Mesendoderm (in vitro differentiated cells): ENCODE measurements around the gene HLCS. TPM values are rescaled to one million over a fixed set of nuclear protein-coding genes. Genes with fewer than 3 reads are reported as not detected.

Experiments used
- DNase-seq: peaks from one replicate; pipeline ENCODE4 v3.0.0; 2013
- H2AK5ac ChIP-seq: 2 replicates; pipeline ENCODE4 v1.6.1; 2013; ENCODE audit warnings: low read length, inconsistent platforms
- H2BK120ac ChIP-seq: 2 replicates; pipeline ENCODE4 v1.6.1; 2013; ENCODE audit warnings: low read depth, mild to moderate bottlenecking, low read length, moderate library complexity, mixed read lengths
- H2BK15ac ChIP-seq: replicated peaks from 2 replicates; pipeline ENCODE4 v1.6.1; 2013; ENCODE audit warnings: low read depth, mild to moderate bottlenecking, moderate library complexity
- H2BK5ac ChIP-seq: 2 replicates; pipeline ENCODE4 v1.6.1; 2013; ENCODE audit warnings: low read length, inconsistent platforms
- H3K18ac ChIP-seq: 2 replicates; pipeline ENCODE4 v1.6.1; 2013; ENCODE audit warnings: mild to moderate bottlenecking, low read length, mixed read lengths
- H3K23ac ChIP-seq: one replicate; pipeline ENCODE4 v1.6.1; 2013; ENCODE audit warnings: low read length
- H3K27ac ChIP-seq: 2 replicates; pipeline ENCODE4 v1.5.1; 2013; ENCODE audit warnings: low read depth, mild to moderate bottlenecking, inconsistent platforms, low read length, moderate library complexity
- H3K27me3 ChIP-seq: 2 replicates; pipeline ENCODE4 v1.6.1; 2013; ENCODE audit warnings: low read length, control low read depth, mild to moderate bottlenecking, inconsistent platforms; ENCODE audit not compliant: insufficient read depth, poor library complexity
- H3K36me3 ChIP-seq: 2 replicates; pipeline ENCODE4 v1.6.1; 2013; ENCODE audit warnings: low read length, inconsistent platforms; ENCODE audit not compliant: control insufficient read depth, insufficient read depth
- H3K4ac ChIP-seq: one replicate; pipeline ENCODE4 v1.6.1; 2013; ENCODE audit warnings: low read depth, mild to moderate bottlenecking, low read length, moderate library complexity
- H3K4me1 ChIP-seq: 2 replicates; pipeline ENCODE4 v1.6.1; 2013; ENCODE audit warnings: low read depth, low read length, inconsistent platforms; ENCODE audit not compliant: control insufficient read depth
- H3K4me2 ChIP-seq: 2 replicates; pipeline ENCODE4 v1.6.1; 2013; ENCODE audit warnings: low read length
- H3K4me3 ChIP-seq: 2 replicates; pipeline ENCODE4 v1.5.1; 2013; ENCODE audit warnings: mild to moderate bottlenecking, low read length
- H3K56ac ChIP-seq: one replicate; pipeline ENCODE4 v1.6.1; 2013; ENCODE audit warnings: low read length
- H3K79me1 ChIP-seq: 2 replicates; pipeline ENCODE4 v1.6.1; 2013; ENCODE audit warnings: low read length, inconsistent platforms
- H3K79me2 ChIP-seq: 2 replicates; pipeline ENCODE4 v1.6.1; 2013; ENCODE audit warnings: mild to moderate bottlenecking, low read length; ENCODE audit not compliant: control insufficient read depth, insufficient read depth
- H3K9ac ChIP-seq: 2 replicates; pipeline ENCODE4 v1.6.1; 2013; ENCODE audit warnings: low read length, inconsistent platforms
- H4K5ac ChIP-seq: one replicate; pipeline ENCODE4 v1.6.1; 2013; ENCODE audit warnings: low read length
- H4K8ac ChIP-seq: one replicate; pipeline ENCODE4 v1.6.1; 2013; ENCODE audit warnings: low read depth, mild to moderate bottlenecking, control low read depth, low read length, moderate library complexity
- WGBS: extraction: QIAGEN DNeasy Blood & Tissue Kit; methylation state at CpG from one replicate; pipeline ENCODE4 v1.1.7; 2013; ENCODE audit warnings: low lambda C conversion rate, missing lambda C conversion rate; ENCODE audit not compliant: insufficient coverage; ENCODE audit errors: extremely low coverage; 5-methylcytosine and 5-hydroxymethylcytosine counted together
- polyA plus RNA-seq, 2 experiments: library from polyadenylated mRNA; stranded (reverse); fragments of 200-250 nt; gene quantifications; one replicate each; pipeline ENCODE4 v1.2.3, GENCODE V29; 2013

HLCS gene
- 4.7 TPM for polyA plus RNA-seq (2013, experiment 1 of 2)
- 5.2 TPM for polyA plus RNA-seq (2013, experiment 2 of 2)

GRCh38 chr21:36966066-36966820, at the start of gene HLCS:
HLCS (minus strand) TSS chr21:36966669; CDS start chr21:36966638, 31 bp downstream.
- peak within 1 kb of the TSS; percentile 76 for H3K9ac ChIP-seq
- peak within 1 kb of the TSS; percentile 99 for H3K4ac ChIP-seq
- no peaks in the 10 kb centered on the region for H3K27me3 ChIP-seq
- H3K36me3 ChIP-seq: no peaks in the 10 kb centered on the region
- H3K56ac ChIP-seq: peak within 1 kb of the TSS; percentile 94
- peak within 1 kb of the TSS; percentile 95 for H4K5ac ChIP-seq
- H3K79me2 ChIP-seq: no peaks in the 10 kb centered on the region
- peak within 1 kb of the TSS; percentile 93 for H3K27ac ChIP-seq
- peak; percentile 83 for DNase-seq
- H2BK5ac ChIP-seq: no peak within 1 kb of the TSS
- H2BK120ac ChIP-seq: peak within 1 kb of the TSS; percentile 65
- H2AK5ac ChIP-seq: no peak within 1 kb of the TSS
- H3K4me1 ChIP-seq: peaks cover 7% of the 10 kb centered on the region
- peak within 1 kb of the TSS; percentile 57 for H3K4me2 ChIP-seq
- no peaks in the 10 kb centered on the region for H3K79me1 ChIP-seq
- peak within 1 kb of the TSS; percentile 48 for H3K4me3 ChIP-seq
- no peak within 1 kb of the TSS for H3K23ac ChIP-seq
- WGBS: no CpG with 5 or more reads among the region's 101 CpGs
- H2BK15ac ChIP-seq: no peak within 1 kb of the TSS
- H4K8ac ChIP-seq: peak within 1 kb of the TSS; percentile 98
- H3K18ac ChIP-seq: peak within 1 kb of the TSS; percentile 45

DNA sequence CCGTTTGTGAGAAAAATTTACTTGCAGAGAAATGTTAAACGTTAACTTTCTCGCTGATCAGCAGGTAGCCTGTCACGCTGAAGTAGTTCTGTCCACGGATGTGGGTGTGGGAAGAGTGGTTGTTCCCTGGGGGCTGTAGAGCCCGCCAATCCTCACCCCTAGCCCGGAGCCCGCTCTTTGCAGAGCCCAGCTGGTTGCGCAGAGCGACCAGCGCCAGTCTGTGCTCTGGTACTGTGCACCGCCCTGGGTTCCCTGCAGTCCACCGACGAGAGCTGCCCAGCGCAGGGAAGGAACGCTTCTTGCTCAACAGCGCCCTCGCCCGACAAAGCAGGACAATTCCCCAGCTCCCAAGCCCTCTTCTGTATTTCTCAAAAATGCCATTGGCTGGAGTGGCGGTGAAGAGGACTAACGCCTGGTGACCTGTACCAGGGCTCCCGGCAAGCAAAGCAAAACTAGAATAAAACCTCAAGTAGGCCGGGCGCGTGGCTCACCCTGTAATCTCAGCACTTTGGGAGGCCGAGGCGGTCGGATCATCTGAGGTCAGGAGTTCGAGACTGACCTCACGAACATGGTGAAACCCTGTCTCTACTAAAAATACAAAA, 43.4 kb upstream of the HLCS start:
- Histone ChIP-seq H3K4ac (no peak overlapping the region), H3K9ac (peak overlapping the region; percentile 14), H3K23ac (no peak overlapping the region), H3K56ac (peak overlapping the region; percentile 62), H3K4me1 (no peaks in the 10 kb centered on the region), H2BK15ac (no peak overlapping the region), H3K79me2 (no peaks in the 10 kb centered on the region), H2BK120ac (no peak overlapping the region), H2AK5ac (no peak overlapping the region), H3K18ac (no peak overlapping the region), H3K4me3 (no peak overlapping the region), H4K5ac (no peak overlapping the region), H3K4me2 (peak overlapping the region; percentile 28), H3K79me1 (no peaks in the 10 kb centered on the region), H3K27me3 (peaks cover 5% of the 10 kb centered on the region), H3K36me3 (no peaks in the 10 kb centered on the region), H2BK5ac (no peak overlapping the region), H3K27ac (no peak overlapping the region), H4K8ac (no peak overlapping the region)
- no CpG with 5 or more reads among the region's 30 CpGs for WGBS
- DNase-seq: peak; percentile 93

GRCh38 chr21:37008724-37009123, 42.3 kb upstream of the HLCS start:
- no peak overlapping the region for H3K4me3 ChIP-seq
- no peak overlapping the region for H4K5ac ChIP-seq
- no peak overlapping the region for H4K8ac ChIP-seq
- H2BK5ac ChIP-seq: no peak overlapping the region
- H2BK15ac ChIP-seq: no peak overlapping the region
- H3K79me2 ChIP-seq: no peaks in the 10 kb centered on the region
- H3K4ac ChIP-seq: no peak overlapping the region
- H3K4me2 ChIP-seq: no peak overlapping the region
- H3K18ac ChIP-seq: no peak overlapping the region
- H3K56ac ChIP-seq: no peak overlapping the region
- no peak overlapping the region for H2AK5ac ChIP-seq
- H3K27ac ChIP-seq: no peak overlapping the region
- H3K36me3 ChIP-seq: no peaks in the 10 kb centered on the region
- no peaks in the 10 kb centered on the region for H3K79me1 ChIP-seq
- H3K4me1 ChIP-seq: no peaks in the 10 kb centered on the region
- no CpG with 5 or more reads among the region's 12 CpGs for WGBS
- no peak overlapping the region for H3K23ac ChIP-seq
- no peak overlapping the region for H3K9ac ChIP-seq
- no peak for DNase-seq
- H3K27me3 ChIP-seq: peaks cover 5% of the 10 kb centered on the region
- no peak overlapping the region for H2BK120ac ChIP-seq

DNA sequence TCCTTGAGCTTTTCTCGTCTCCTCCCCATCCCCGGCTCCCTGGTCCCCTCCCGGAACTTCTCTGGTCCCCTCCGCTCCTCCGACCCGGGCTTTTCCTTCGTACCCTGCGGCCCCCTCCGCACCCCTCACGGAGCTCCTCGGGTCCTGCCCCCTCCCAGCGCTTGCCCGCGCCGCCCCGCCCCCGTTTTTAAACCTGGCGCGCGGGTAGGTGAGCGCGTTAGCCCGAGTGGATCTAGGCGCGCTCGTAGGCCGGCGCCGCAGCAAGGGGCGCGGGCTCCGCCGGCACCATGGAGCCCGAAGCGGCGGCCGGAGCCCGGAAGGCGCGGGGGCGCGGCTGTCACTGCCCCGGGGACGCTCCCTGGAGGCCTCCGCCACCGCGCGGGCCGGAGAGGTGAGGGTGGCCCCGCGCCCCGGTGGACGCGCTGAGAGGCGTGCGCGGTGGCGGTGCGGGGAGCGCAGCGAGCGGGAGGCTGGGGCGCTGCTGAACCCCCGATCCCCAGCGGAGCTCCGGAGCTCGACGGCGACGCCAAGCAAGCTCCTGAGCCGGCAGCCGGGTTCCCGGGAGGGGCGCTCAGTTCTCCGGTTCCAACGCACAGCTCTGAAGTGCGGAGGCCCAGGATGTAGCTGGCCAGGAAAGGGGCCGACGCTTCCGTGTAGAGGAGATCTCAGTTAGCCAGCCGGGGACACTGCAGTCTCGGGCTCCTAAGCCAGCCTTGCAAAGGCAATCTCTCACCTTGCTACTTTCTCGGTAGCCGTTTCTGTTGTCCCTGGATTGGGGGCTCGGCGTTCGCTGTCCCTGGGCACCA, 40.2 kb upstream of the HLCS start, which contains the start of gene RIPPLY3:
TSS of gene RIPPLY3 (plus strand) at position 217 of the 806 bp plus-strand sequence. CDS start at position 288, 71 bp downstream.
- DNase-seq: peak; percentile 54
- Histone ChIP-seq H2AK5ac (no peak within 1 kb of the TSS), H3K18ac (peak within 1 kb of the TSS; percentile 71), H3K4me1 (no peaks in the 10 kb centered on the region), H3K9ac (peak within 1 kb of the TSS; percentile 66), H3K79me2 (no peaks in the 10 kb centered on the region), H3K4me3 (peak within 1 kb of the TSS; percentile 38), H3K4ac (peak within 1 kb of the TSS; percentile 27), H3K27ac (no peak within 1 kb of the TSS), H4K8ac (no peak within 1 kb of the TSS), H3K27me3 (peaks cover 5% of the 10 kb centered on the region), H3K79me1 (no peaks in the 10 kb centered on the region), H4K5ac (no peak within 1 kb of the TSS), H3K23ac (no peak within 1 kb of the TSS), H2BK5ac (no peak within 1 kb of the TSS), H3K36me3 (no peaks in the 10 kb centered on the region), H3K4me2 (peak within 1 kb of the TSS; percentile 89), H2BK15ac (no peak within 1 kb of the TSS), H3K56ac (peak within 1 kb of the TSS; percentile 74), H2BK120ac (no peak within 1 kb of the TSS)
- no CpG with 5 or more reads among the region's 87 CpGs for WGBS

- Histone ChIP-seq H3K27ac (no peak overlapping the region), H2AK5ac (no peak overlapping the region), H2BK120ac (no peak overlapping the region), H4K5ac (no peak overlapping the region), H3K4me3 (peak overlapping the region; percentile 30), H3K4me1 (no peaks in the 10 kb centered on the region), H3K79me2 (no peaks in the 10 kb centered on the region), H3K9ac (peak overlapping the region; percentile 39), H3K79me1 (no peaks in the 10 kb centered on the region), H3K56ac (peak overlapping the region; percentile 64), H2BK5ac (no peak overlapping the region), H2BK15ac (no peak overlapping the region), H3K23ac (no peak overlapping the region), H3K18ac (peak overlapping the region; percentile 71), H3K4ac (peak overlapping the region; percentile 27), H3K4me2 (peak overlapping the region; percentile 89), H4K8ac (no peak overlapping the region), H3K27me3 (peaks cover 5% of the 10 kb centered on the region), H3K36me3 (no peaks in the 10 kb centered on the region)
- WGBS: no CpG with 5 or more reads among the region's 76 CpGs
- peak; percentile 33 for DNase-seq
These were observed 39.3 kb upstream of the HLCS start for GRCh38 chr21:37005548-37006485.
